Activated CD4-positive, alpha-beta memory T cell treated with anti-CD3 and anti-CD28 coated beads, Interleukin-2, amount 10 ng/mL, durations not matched to agents 7 days and 5 days (primary cell): ENCODE data around the gene TIGD1. TPM values are rescaled to one million over a fixed set of nuclear protein-coding genes. Genes with fewer than 3 reads are reported as not detected.
A peak's percentile ranks its signal among the peaks of the same experiment; 100 is the strongest.

Source experiments
- CTCF ChIA-PET: fragments of 350-600 bp; sonication (Branson Sonifier 250); formaldehyde crosslinking; loops from one replicate; lab custom pipeline; 2021; ENCODE audit warnings: antibody characterized with exemption, inconsistent platforms; lab: Charles Lee
- POLR2A ChIA-PET: fragments of 350-600 bp; sonication (Branson Sonifier 250); formaldehyde crosslinking; loops from one replicate; lab custom pipeline; 2021; ENCODE audit warnings: antibody characterized with exemption; lab: Charles Lee
- DNase-seq: peaks from one replicate; pipeline ENCODE4 v3.0.0-alpha.2; 2020
- H3K27ac Mint-ChIP-seq: one replicate; pipeline ENCODE4 v1.8.0; 2021; ENCODE audit warnings: mild to moderate bottlenecking, mixed read lengths
- H3K27me3 Mint-ChIP-seq: one replicate; pipeline ENCODE4 v1.8.0; 2021; ENCODE audit warnings: mixed read lengths
- H3K36me3 Mint-ChIP-seq: one replicate; pipeline ENCODE4 v1.8.0; 2021; ENCODE audit warnings: low read depth, mixed read lengths
- H3K4me1 Mint-ChIP-seq: one replicate; pipeline ENCODE4 v1.8.0; 2021; ENCODE audit warnings: mixed read lengths
- H3K4me3 Mint-ChIP-seq: one replicate; pipeline ENCODE4 v1.8.0; 2021; ENCODE audit warnings: mild to moderate bottlenecking, mixed read lengths
- H3K9me3 Mint-ChIP-seq: one replicate; pipeline ENCODE4 v1.8.0; 2021; ENCODE audit warnings: mixed read lengths
- total RNA-seq, 2 experiments: library from RNA; stranded (reverse); gene quantifications; one replicate each; pipeline ENCODE4 v1.2.3, GENCODE V29; 2021

Gene TIGD1
- total RNA-seq, 2 experiments from 2014 or later, result 7.8 to 7.9 TPM

GRCh38 chr2:232562515-232563151, 12.3 kb upstream of the TIGD1 start:
- ChIA-PET POLR2A (interaction anchor here (0.6 to 2.9 kb wide), 3 partner anchors 9 to 329 kb away, joined by 3 to 14 read pairs (median 4); partner anchors contain the start of genes EIF4E2 and TIGD1), CTCF (interaction anchor here (0.7 to 1.9 kb wide), 3 partner anchors 8 to 43 kb away, joined by 3 to 4 read pairs (median 4); partner anchors contain the start of genes EIF4E2 and TIGD1)
- Mint-ChIP-seq H3K36me3 (peaks cover 64% of the 10 kb centered on the region), H3K27me3 (no peaks in the 10 kb centered on the region), H3K4me3 (no peak overlapping the region), H3K4me1 (peaks cover 13% of the 10 kb centered on the region), H3K27ac (no peak overlapping the region), H3K9me3 (no peaks in the 10 kb centered on the region)
- DNase-seq, result no peak

- no peaks in the 10 kb centered on the region for H3K9me3 Mint-ChIP-seq
- CTCF ChIA-PET, result no interaction called here
- H3K27ac Mint-ChIP-seq, result peak overlapping the region; percentile 21
- H3K4me3 Mint-ChIP-seq, result no peak overlapping the region
- H3K27me3 Mint-ChIP-seq, result no peaks in the 10 kb centered on the region
- POLR2A ChIA-PET, result no interaction called here
- no peak for DNase-seq
- H3K36me3 Mint-ChIP-seq, result peaks cover 64% of the 10 kb centered on the region
- H3K4me1 Mint-ChIP-seq, result peaks cover 48% of the 10 kb centered on the region
These were observed 6.1 kb upstream of the TIGD1 start for GRCh38 chr2:232556426-232556825.

GRCh38 chr2:232551776-232552175, 1.4 kb upstream of the TIGD1 start:
- Mint-ChIP-seq H3K4me1 (peaks cover 73% of the 10 kb centered on the region), H3K4me3 (peak overlapping the region; percentile 95), H3K27me3 (no peaks in the 10 kb centered on the region), H3K9me3 (no peaks in the 10 kb centered on the region), H3K36me3 (peaks cover 60% of the 10 kb centered on the region), H3K27ac (peak overlapping the region; percentile 99)
- CTCF ChIA-PET, result no interaction called here
- DNase-seq, result no peak
- POLR2A ChIA-PET, result no interaction called here

GRCh38 chr2:232551250-232551638, 887 bp upstream of the TIGD1 start:
- ChIA-PET CTCF (no interaction called here), POLR2A (interaction anchor here (0.6 to 1.5 kb wide), 18 partner anchors 9 to 1288 kb away, joined by 3 to 14 read pairs (median 4); partner anchors contain the start of genes CHRNG, EFHD1 and INPP5D)
- no peak for DNase-seq
- H3K4me1 Mint-ChIP-seq, result peaks cover 72% of the 10 kb centered on the region
- peak overlapping the region; percentile 95 for H3K4me3 Mint-ChIP-seq
- H3K27ac Mint-ChIP-seq, result peak overlapping the region; percentile 99
- no peaks in the 10 kb centered on the region for H3K27me3 Mint-ChIP-seq
- no peaks in the 10 kb centered on the region for H3K9me3 Mint-ChIP-seq
- peaks cover 60% of the 10 kb centered on the region for H3K36me3 Mint-ChIP-seq

GRCh38 chr2:232549655-232550353, 553 bp downstream of the TIGD1 start:
- CTCF ChIA-PET, result interaction anchor here (1.1 kb wide), 1 partner anchor 13 kb away, joined by 4 read pairs; no protein-coding TSS in a partner anchor
- Mint-ChIP-seq H3K4me3 (peak overlapping the region; percentile 95), H3K9me3 (no peaks in the 10 kb centered on the region), H3K4me1 (peaks cover 60% of the 10 kb centered on the region), H3K27ac (peak overlapping the region; percentile 99), H3K36me3 (peaks cover 51% of the 10 kb centered on the region), H3K27me3 (no peaks in the 10 kb centered on the region)
- no peak for DNase-seq
- POLR2A ChIA-PET, result interaction anchor here (0.7 to 1.5 kb wide), 11 partner anchors 12 to 533 kb away, joined by 3 to 14 read pairs (median 4); partner anchors contain the start of gene INPP5D

GRCh38 chr2:232547991-232548390, 2.4 kb downstream of the TIGD1 start:
- peaks cover 42% of the 10 kb centered on the region for H3K4me1 Mint-ChIP-seq

GRCh38 chr2:232545511-232546375, 4.6 kb downstream of the TIGD1 start:
- ChIA-PET CTCF (no interaction called here), POLR2A (no interaction called here)
- Mint-ChIP-seq H3K27me3 (no peaks in the 10 kb centered on the region), H3K9me3 (no peaks in the 10 kb centered on the region), H3K27ac (no peak overlapping the region), H3K4me3 (no peak overlapping the region), H3K4me1 (peaks cover 29% of the 10 kb centered on the region), H3K36me3 (peaks cover 36% of the 10 kb centered on the region)
- DNase-seq, result no peak

More at GRCh38 chr2:232547991-232548390, 2.4 kb downstream of the TIGD1 start:
- H3K9me3 Mint-ChIP-seq, result no peaks in the 10 kb centered on the region
- no peak for DNase-seq
- CTCF ChIA-PET, result interaction anchor here (1.5 kb wide), 1 partner anchor 27 kb away, joined by 5 read pairs; the partner anchor contains the start of gene PRSS56
- no peak overlapping the region for H3K27ac Mint-ChIP-seq
- H3K36me3 Mint-ChIP-seq, result peaks cover 44% of the 10 kb centered on the region
- POLR2A ChIA-PET, result interaction anchor here (0.6 kb wide), 1 partner anchor 250 kb away, joined by 3 read pairs; no protein-coding TSS in a partner anchor
- no peaks in the 10 kb centered on the region for H3K27me3 Mint-ChIP-seq
- H3K4me3 Mint-ChIP-seq, result no peak overlapping the region

- no peaks in the 10 kb centered on the region for H3K9me3 Mint-ChIP-seq
- ChIA-PET CTCF (no interaction called here), POLR2A (no interaction called here)
- H3K27ac Mint-ChIP-seq, result no peak overlapping the region
- H3K36me3 Mint-ChIP-seq, result peaks cover 32% of the 10 kb centered on the region
- DNase-seq, result no peak
- H3K4me1 Mint-ChIP-seq, result peaks cover 28% of the 10 kb centered on the region
- H3K27me3 Mint-ChIP-seq, result no peaks in the 10 kb centered on the region
- no peak overlapping the region for H3K4me3 Mint-ChIP-seq
These were observed 5.7 kb downstream of the TIGD1 start for GRCh38 chr2:232544674-232545073.

- no peaks in the 10 kb centered on the region for H3K9me3 Mint-ChIP-seq
- no peak overlapping the region for H3K27ac Mint-ChIP-seq
- H3K4me3 Mint-ChIP-seq, result no peak overlapping the region
- peaks cover 30% of the 10 kb centered on the region for H3K36me3 Mint-ChIP-seq
- ChIA-PET CTCF (no interaction called here), POLR2A (no interaction called here)
- H3K4me1 Mint-ChIP-seq, result peaks cover 22% of the 10 kb centered on the region
- H3K27me3 Mint-ChIP-seq, result no peaks in the 10 kb centered on the region
- DNase-seq, result no peak
These were observed 6.3 kb downstream of the TIGD1 start for GRCh38 chr2:232543928-232544631.

GRCh38 chr2:232543491-232543890, 6.9 kb downstream of the TIGD1 start:
- H3K36me3 Mint-ChIP-seq, result peaks cover 24% of the 10 kb centered on the region
- DNase-seq, result no peak
- POLR2A ChIA-PET, result no interaction called here
- peaks cover 16% of the 10 kb centered on the region for H3K4me1 Mint-ChIP-seq
- peaks cover under 1% of the 10 kb centered on the region for H3K27me3 Mint-ChIP-seq
- CTCF ChIA-PET, result no interaction called here
- H3K27ac Mint-ChIP-seq, result no peak overlapping the region
- no peak overlapping the region for H3K4me3 Mint-ChIP-seq
- H3K9me3 Mint-ChIP-seq, result no peaks in the 10 kb centered on the region

GRCh38 chr2:232542715-232543467, 7.5 kb downstream of the TIGD1 start:
- peaks cover 13% of the 10 kb centered on the region for H3K4me1 Mint-ChIP-seq
- no peak overlapping the region for H3K4me3 Mint-ChIP-seq
- ChIA-PET CTCF (no interaction called here), POLR2A (interaction anchor here (1.2 kb wide), 1 partner anchor 8 kb away, joined by 3 read pairs; the partner anchor contains the start of gene EIF4E2)
- peaks cover 6% of the 10 kb centered on the region for H3K27me3 Mint-ChIP-seq
- DNase-seq, result no peak
- H3K36me3 Mint-ChIP-seq, result peaks cover 20% of the 10 kb centered on the region
- H3K9me3 Mint-ChIP-seq, result no peaks in the 10 kb centered on the region
- H3K27ac Mint-ChIP-seq, result no peak overlapping the region
